ENCODE data around the gene PRR11.
"Not testable (repeated sequence)": the region's sequence is repeated elsewhere in the genome, so short reads cannot be mapped to it uniquely, and the experiment has no call there.

PRR11 gene

GRCh38 chr17:59220328-59221158, 65.0 kb downstream of the PRR11 start, which contains the start of gene GDPD1:
Gene GDPD1, plus strand, starts transcription at chr17:59220511. Its CDS starts 99 bp downstream, at chr17:59220610.
- DNase-seq: peak; percentile 95

GRCh38 chr17:59221159-59221847, 65.8 kb downstream of the PRR11 start:
- DNase-seq: no peak

- no peak for DNase-seq
Observed at GRCh38 chr17:59223813-59224212, 68.3 kb downstream of the PRR11 start.

GRCh38 chr17:59228588-59228987, 73.0 kb downstream of the PRR11 start:
- not testable (repeated sequence) for DNase-seq

DNA sequence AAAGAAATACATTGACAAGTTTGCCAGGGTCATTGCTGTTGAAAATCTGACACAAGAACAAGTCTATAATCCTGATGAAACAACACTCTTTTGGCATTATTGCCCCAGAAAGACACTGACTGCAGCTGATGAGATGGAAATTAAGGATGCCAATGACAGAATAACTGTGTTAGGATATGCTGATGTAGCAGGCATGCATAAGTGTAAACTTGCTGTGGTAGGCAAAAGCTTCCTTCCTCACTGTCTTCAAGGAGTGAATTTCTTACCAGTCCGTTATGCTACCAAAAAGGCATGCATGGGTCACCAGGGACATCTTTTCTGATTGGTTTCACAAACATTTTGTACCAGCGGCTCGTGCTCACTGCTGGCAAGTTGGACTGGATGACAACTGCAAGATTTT, 75.2 kb downstream of the PRR11 start:
- DNase-seq: no peak

DNA sequence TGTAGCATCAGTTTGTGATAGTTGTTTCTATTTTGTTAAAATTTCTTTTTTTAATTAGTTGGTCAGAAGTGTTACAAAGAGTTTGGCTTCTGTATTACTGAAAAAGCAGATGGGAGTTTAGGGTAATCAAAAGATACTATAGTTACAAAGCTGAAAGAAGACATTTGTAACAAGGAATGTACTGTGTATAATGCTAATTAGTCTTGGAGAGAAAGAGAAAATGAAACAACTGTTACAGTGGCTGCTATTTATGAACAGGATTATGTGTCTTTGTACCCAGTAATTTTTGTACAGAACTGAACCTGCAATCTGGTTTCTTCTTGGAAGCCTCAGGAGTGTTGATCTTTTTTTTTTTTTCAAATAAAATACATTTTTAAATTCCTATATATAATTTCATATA, 79.1 kb downstream of the PRR11 start:
- no peak for DNase-seq

DNA sequence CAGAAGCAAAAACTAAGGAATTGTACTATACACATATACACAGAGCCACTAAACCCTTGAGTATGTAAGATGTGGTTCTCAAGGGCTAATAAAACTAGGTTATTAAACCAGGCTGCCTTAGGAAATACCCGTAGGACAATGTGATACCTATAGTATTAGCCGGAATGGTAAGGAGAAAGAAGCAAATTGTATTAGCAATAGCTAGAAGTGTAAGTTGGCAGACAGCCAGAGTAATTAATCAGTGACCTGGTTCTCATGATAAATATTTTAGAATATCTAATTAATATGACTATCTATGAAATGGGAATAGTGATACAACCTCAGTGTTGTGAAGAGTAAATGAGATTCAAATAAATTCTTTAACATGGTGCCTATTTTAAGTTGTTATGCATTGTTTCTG, 83.4 kb downstream of the PRR11 start:
- no peak for DNase-seq

GRCh38 chr17:59244081-59244480, 88.5 kb downstream of the PRR11 start:
- DNase-seq: no peak
